DND-41 (cell line): Measurements from ENCODE around the gene PIK3C3.

Source experiments
- ATAC-seq: fragments of 200-7000 bp; cut with Tn5 transposase; 3 replicates; pipeline ENCODE4 v1.9.1; 2021; ENCODE audit warnings: low read depth; ENCODE audit not compliant: insufficient read depth
- DNase-seq: peaks from one replicate; pipeline ENCODE4 v3.0.0-alpha.2; 2020
- H2AFZ ChIP-seq: 2 replicates; pipeline ENCODE4 v1.6.0; 2012; ENCODE audit warnings: low read depth, low read length
- H3K27ac ChIP-seq: 2 replicates; pipeline ENCODE4 v1.5.1; 2012; ENCODE audit warnings: low read length, inconsistent platforms
- H3K27me3 ChIP-seq: fragments of 200-600 bp; sonication (generic); 2 replicates; pipeline ENCODE4 v1.6.0; 2012; ENCODE audit warnings: low read length, mild to moderate bottlenecking, inconsistent platforms; ENCODE audit not compliant: insufficient read depth, poor library complexity
- H3K36me3 ChIP-seq: 2 replicates; pipeline ENCODE4 v1.5.1; 2012; ENCODE audit warnings: low read length, inconsistent platforms; ENCODE audit not compliant: insufficient read depth
- H3K4me1 ChIP-seq: 2 replicates; pipeline ENCODE4 v1.5.1; 2012; ENCODE audit warnings: mild to moderate bottlenecking, low read length; ENCODE audit not compliant: insufficient read depth
- H3K4me2 ChIP-seq: 2 replicates; pipeline ENCODE4 v1.6.0; 2012; ENCODE audit warnings: mild to moderate bottlenecking, moderate library complexity, low read length, inconsistent platforms; ENCODE audit not compliant: insufficient read depth
- H3K4me3 ChIP-seq, 2 experiments: fragments of 200-600 bp in 1 of 2; shearing (Covaris generic) in 1 of 2; 2 replicates each; pipeline ENCODE4 v1.5.1; 2012 to 2016; ENCODE audit warnings: inconsistent platforms in 2 of 2, low read length in 2 of 2, mild to moderate bottlenecking in 2 of 2, low read depth in 1 of 2, moderate library complexity in 1 of 2
- H3K79me2 ChIP-seq: 2 replicates; pipeline ENCODE4 v1.6.0; 2012; ENCODE audit warnings: low read length, inconsistent platforms; ENCODE audit not compliant: insufficient read depth
- H3K9ac ChIP-seq: 2 replicates; pipeline ENCODE4 v1.6.0; 2012; ENCODE audit warnings: low read depth, mild to moderate bottlenecking, inconsistent platforms, low read length, moderate library complexity
- H3K9me3 ChIP-seq: 2 replicates; pipeline ENCODE4 v1.5.1; 2012; ENCODE audit warnings: low read length, moderate library complexity, mild to moderate bottlenecking, inconsistent platforms; ENCODE audit not compliant: insufficient read depth, severe bottlenecking
- H4K20me1 ChIP-seq: 2 replicates; pipeline ENCODE4 v1.6.0; 2012; ENCODE audit warnings: low read length; ENCODE audit not compliant: insufficient read depth
- EZH2 ChIP-seq: IDR thresholded peaks from 3 replicates; pipeline ENCODE4 v1.6.1; 2012; ENCODE audit warnings: borderline replicate concordance, low read depth, mild to moderate bottlenecking, moderate library complexity, low read length, inconsistent platforms; ENCODE audit not compliant: severe bottlenecking
- TF ChIP-seq, protein P1 (sequence below): IDR thresholded peaks from 2 replicates; pipeline ENCODE4 v1.5.1; 2012; ENCODE audit warnings: borderline replicate concordance, low read length, moderate library complexity, mild to moderate bottlenecking; ENCODE audit not compliant: poor library complexity, severe bottlenecking; ENCODE audit errors: extremely low read depth

PIK3C3 gene

DNA sequence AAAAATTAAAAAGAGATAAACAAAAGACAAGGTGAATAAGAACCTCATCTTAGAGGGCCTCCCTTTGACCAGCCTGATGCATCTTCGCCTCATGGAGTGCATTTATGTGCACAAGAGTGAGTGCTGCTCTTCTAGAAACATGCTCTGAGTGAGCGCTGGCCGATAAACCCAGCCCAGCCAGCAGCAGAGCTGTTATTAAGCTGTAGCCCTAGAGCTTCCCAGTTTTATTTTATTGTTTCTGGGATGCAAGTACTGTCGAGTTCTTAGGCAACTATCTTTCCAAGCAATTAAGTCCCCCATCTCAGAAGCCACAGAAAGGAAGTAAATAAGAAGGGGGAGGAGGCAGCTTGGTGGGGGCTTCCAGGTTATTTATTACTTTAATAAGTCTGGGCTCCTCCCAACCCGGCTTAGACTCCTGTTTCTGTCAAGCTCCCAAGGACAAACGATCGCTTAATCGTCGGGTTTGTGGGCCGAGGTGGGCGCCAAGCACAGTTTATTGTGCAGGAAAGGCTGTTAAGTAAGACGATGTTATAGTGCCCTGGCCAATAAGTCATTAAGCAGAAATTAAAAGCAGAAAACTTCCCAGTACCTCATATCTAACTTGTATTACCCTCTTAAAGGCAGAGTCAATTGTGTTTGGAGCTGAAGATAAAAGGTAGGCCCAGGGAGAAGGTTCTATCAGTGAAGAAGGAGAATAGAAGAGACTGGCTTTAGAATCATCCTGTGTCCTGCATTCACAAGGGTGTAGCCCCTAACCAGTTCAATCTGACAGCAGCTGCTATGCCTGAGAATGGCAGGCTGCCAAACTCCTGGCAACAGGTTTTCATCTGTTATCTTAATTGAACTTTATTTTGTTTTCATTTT is 176.3 kb downstream of the PIK3C3 start:
- Histone ChIP-seq H3K79me2 (no peaks in the 10 kb centered on the region), H3K4me2 (no peak overlapping the region), H3K27me3 (no peaks in the 10 kb centered on the region), H3K4me1 (no peaks in the 10 kb centered on the region), H3K36me3 (no peaks in the 10 kb centered on the region), H3K9ac (no peak overlapping the region), H4K20me1 (no peaks in the 10 kb centered on the region), H2AFZ (no peak overlapping the region), H3K4me3 (no peak overlapping the region), H3K9me3 (no peaks in the 10 kb centered on the region), H3K27ac (no peak overlapping the region)
- ATAC-seq (no peak), DNase-seq (no peak)
- TF ChIP-seq EZH2, result no peak
- TF ChIP-seq, protein P1, sequence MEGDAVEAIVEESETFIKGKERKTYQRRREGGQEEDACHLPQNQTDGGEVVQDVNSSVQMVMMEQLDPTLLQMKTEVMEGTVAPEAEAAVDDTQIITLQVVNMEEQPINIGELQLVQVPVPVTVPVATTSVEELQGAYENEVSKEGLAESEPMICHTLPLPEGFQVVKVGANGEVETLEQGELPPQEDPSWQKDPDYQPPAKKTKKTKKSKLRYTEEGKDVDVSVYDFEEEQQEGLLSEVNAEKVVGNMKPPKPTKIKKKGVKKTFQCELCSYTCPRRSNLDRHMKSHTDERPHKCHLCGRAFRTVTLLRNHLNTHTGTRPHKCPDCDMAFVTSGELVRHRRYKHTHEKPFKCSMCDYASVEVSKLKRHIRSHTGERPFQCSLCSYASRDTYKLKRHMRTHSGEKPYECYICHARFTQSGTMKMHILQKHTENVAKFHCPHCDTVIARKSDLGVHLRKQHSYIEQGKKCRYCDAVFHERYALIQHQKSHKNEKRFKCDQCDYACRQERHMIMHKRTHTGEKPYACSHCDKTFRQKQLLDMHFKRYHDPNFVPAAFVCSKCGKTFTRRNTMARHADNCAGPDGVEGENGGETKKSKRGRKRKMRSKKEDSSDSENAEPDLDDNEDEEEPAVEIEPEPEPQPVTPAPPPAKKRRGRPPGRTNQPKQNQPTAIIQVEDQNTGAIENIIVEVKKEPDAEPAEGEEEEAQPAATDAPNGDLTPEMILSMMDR, result no peak

- TF ChIP-seq, protein P1, result no peak
- TF ChIP-seq EZH2, result no peak
- no peak overlapping the region for H3K27ac ChIP-seq
- H3K4me2 ChIP-seq, result no peak overlapping the region
- no peaks in the 10 kb centered on the region for H3K9me3 ChIP-seq
- H3K79me2 ChIP-seq, result no peaks in the 10 kb centered on the region
- no peaks in the 10 kb centered on the region for H3K4me1 ChIP-seq
- no peaks in the 10 kb centered on the region for H3K27me3 ChIP-seq
- no peak overlapping the region for H3K4me3 ChIP-seq
- DNase-seq (no peak), ATAC-seq (no peak)
- H2AFZ ChIP-seq, result no peak overlapping the region
- H4K20me1 ChIP-seq, result no peaks in the 10 kb centered on the region
- no peak overlapping the region for H3K9ac ChIP-seq
- no peaks in the 10 kb centered on the region for H3K36me3 ChIP-seq
Observed at GRCh38 chr18:42131930-42132244, 176.9 kb downstream of the PIK3C3 start.
